Suppressor macrophage treated with lipopolysaccharide for 4 hours (primary cell): ENCODE results near the gene VAV3.
"Not testable (repeated sequence)": the region's sequence is repeated elsewhere in the genome, so short reads cannot be mapped to it uniquely, and the experiment has no call there.

ENCODE experiments used
- DNase-seq: peaks from one replicate; pipeline ENCODE4 v3.0.0-alpha.2; 2020

Gene VAV3

GRCh38 chr1:107707111-107707510 lies 257.9 kb downstream of the VAV3 start:
- no peak for DNase-seq

GRCh38 chr1:107706182-107706581 lies 258.8 kb downstream of the VAV3 start:
- no peak for DNase-seq

GRCh38 chr1:107704911-107705310 lies 260.1 kb downstream of the VAV3 start:
- DNase-seq: no peak

GRCh38 chr1:107702946-107703571 lies 261.9 kb downstream of the VAV3 start:
- DNase-seq: no peak

- DNase-seq: not testable (repeated sequence)
Measured at GRCh38 chr1:107700651-107701050, 264.3 kb downstream of the VAV3 start.

- no peak for DNase-seq
Measured at GRCh38 chr1:107698161-107698560, 266.8 kb downstream of the VAV3 start.

- peak; percentile 5 for DNase-seq
Measured at GRCh38 chr1:107695341-107695740, 269.6 kb downstream of the VAV3 start.

- DNase-seq: no peak
Measured at GRCh38 chr1:107692580-107693345, 272.2 kb downstream of the VAV3 start.

- DNase-seq: no peak
Measured at GRCh38 chr1:107691540-107691939, 273.4 kb downstream of the VAV3 start.

- DNase-seq: no peak
Measured at GRCh38 chr1:107690491-107690890, 274.5 kb downstream of the VAV3 start.

- no peak for DNase-seq
Measured at GRCh38 chr1:107689733-107690132, 275.2 kb downstream of the VAV3 start.

- DNase-seq: no peak
Measured at GRCh38 chr1:107689159-107689558, 275.8 kb downstream of the VAV3 start.

GRCh38 chr1:107687849-107688753 lies 276.9 kb downstream of the VAV3 start:
- peak; percentile 1 for DNase-seq

- DNase-seq: no peak
Measured at GRCh38 chr1:107683683-107684082, 281.3 kb downstream of the VAV3 start.

GRCh38 chr1:107683191-107683657 lies 281.8 kb downstream of the VAV3 start:
- no peak for DNase-seq

- no peak for DNase-seq
Measured at GRCh38 chr1:107682467-107682866, 282.5 kb downstream of the VAV3 start.

- no peak for DNase-seq
Measured at GRCh38 chr1:107681001-107681479, 283.9 kb downstream of the VAV3 start.

- no peak for DNase-seq
Measured at GRCh38 chr1:107680579-107680985, 284.4 kb downstream of the VAV3 start.

- DNase-seq: no peak
Measured at GRCh38 chr1:107679411-107679953, 285.5 kb downstream of the VAV3 start.

- no peak for DNase-seq
Measured at GRCh38 chr1:107678993-107679392, 286.0 kb downstream of the VAV3 start.

- no peak for DNase-seq
Measured at GRCh38 chr1:107677697-107678096, 287.3 kb downstream of the VAV3 start.

GRCh38 chr1:107674486-107674885 lies 290.5 kb downstream of the VAV3 start:
- DNase-seq: no peak

GRCh38 chr1:107673006-107673405 lies 292.0 kb downstream of the VAV3 start:
- no peak for DNase-seq
